HG03378 (cell line): Measurements from ENCODE around the gene HADHB.
"Not testable (repeated sequence)": the region's sequence is repeated elsewhere in the genome, so short reads cannot be mapped to it uniquely, and the experiment has no call there.

Experiments
- ATAC-seq: cut with Tn5 transposase; IDR thresholded peaks from one replicate; pipeline ENCODE4 v1.9.1; 2021; ENCODE audit warnings: mild to moderate bottlenecking, moderate library complexity; ENCODE audit not compliant: unreplicated experiment

Gene HADHB

GRCh38 chr2:26326514-26326913, 81.8 kb downstream of the HADHB start:
- no peak for ATAC-seq

DNA sequence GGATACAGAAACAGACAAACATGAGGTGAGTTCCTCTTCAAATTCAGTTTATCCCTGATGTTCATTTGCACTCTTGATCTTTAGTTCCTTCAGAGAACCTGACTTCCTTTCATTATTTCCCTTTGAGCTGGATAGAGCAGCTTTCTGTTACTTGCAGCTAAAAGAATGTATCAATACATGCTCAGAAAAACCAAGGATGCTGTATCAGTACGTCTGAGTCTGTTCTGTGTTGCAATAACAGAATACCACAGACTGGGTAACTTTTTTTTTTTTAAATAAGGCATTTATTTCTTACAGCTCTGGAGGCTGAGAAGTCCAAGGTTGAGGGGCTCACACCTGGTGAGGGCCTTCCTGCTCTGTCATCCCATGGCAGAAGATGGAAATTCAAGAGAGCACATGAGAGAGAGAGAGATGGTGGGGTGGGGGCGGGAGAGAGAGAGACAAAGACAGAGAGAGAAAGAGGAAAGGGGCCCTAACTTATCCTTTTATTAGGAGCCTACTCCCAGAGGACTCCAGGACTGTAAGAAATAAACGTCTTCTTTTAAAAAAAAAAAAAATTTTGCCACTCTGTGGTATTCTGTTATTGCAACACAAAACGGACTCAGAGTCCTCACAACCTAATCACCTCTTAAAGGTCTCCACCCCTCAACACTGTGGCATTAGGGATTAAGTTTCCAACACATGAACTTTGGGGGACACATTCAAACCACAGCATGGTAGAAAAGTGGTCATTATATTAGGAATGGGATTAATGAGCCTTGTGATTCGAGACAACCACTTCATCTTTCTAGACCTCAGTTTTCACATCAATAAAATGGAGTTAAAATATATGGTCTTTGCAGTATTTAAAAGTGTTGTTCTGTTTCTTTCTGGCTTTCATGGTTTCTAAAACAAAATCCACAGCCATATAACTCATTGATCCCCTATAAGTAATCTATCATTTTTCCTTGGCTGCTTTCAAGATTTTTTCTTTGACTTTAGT, 82.8 kb downstream of the HADHB start:
- ATAC-seq: no peak

DNA sequence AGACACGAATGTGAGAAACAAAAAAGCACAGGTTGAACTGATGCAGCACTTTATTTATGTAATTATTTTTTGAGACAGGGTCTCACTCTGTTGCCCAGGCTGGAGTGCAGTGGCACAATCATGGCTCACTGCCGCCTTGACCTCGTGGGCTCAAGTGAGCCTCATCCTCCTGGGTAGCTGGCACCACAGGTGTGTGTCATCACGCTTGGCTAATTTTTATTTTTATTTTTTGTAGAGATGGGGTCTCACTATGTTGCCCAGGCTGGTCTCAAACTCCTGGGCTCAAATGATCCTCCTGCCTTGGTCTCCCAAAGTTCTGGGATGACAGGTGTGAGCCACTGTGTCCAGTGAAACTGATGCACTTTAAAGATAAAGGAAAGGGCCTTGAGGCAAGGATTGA, 84.3 kb downstream of the HADHB start:
- not testable (repeated sequence) for ATAC-seq

DNA sequence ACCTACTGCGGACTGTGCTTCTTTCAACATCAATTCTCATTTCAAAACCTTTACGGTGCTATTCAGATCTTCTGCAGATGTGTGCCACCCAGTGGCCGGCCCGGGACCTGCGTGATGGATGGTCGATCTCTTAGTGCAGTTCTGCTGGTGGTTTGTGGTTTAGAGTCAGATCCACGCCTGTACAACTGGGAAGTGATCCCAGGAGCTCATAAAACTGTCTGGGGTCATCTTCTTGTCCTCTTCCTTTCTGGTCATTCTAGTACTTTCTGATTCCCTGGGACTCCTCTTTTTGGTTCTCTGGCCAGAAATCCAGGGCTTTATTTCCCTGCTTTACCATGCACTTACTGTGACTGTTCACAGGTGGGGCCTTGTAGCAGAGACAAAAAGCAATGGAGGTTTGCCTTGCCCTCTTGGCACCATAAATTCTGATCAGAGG, 85.4 kb downstream of the HADHB start:
- no peak for ATAC-seq

- ATAC-seq: no peak
Observed at GRCh38 chr2:26330604-26331003, 85.9 kb downstream of the HADHB start.

DNA sequence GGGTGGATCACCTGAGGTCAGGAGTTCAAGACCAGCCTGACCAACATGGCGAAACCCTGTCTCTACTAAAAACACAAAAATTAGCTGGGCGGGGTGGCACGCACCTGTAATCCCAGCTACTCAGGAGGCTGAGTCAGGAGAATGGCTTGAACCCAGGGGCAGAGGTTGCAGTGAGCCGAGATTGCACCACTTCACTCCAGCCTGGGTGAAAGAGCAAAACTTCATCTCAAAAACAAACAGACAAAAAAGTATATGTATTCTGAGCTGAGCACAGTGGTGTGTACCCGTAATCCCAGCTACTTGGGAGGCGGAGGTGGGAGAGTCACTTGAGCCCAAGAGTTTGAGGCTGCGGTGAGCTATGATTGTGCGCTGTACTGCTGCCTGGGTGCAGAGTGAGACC, 86.6 kb downstream of the HADHB start:
- not testable (repeated sequence) for ATAC-seq

GRCh38 chr2:26333293-26333692, 88.6 kb downstream of the HADHB start:
- no peak for ATAC-seq

- ATAC-seq: no peak
Observed at GRCh38 chr2:26335231-26335630, 90.5 kb downstream of the HADHB start.

GRCh38 chr2:26336719-26337118, 92.0 kb downstream of the HADHB start:
- no peak for ATAC-seq

GRCh38 chr2:26337298-26337697, 92.6 kb downstream of the HADHB start:
- no peak for ATAC-seq
